HG02884 (cell line): Measurements from ENCODE around the gene ADAMTS19.

Experiments
- ATAC-seq: cut with Tn5 transposase; IDR thresholded peaks from one replicate; pipeline ENCODE4 v1.9.1; 2021; ENCODE audit warnings: mild to moderate bottlenecking, moderate library complexity; ENCODE audit not compliant: unreplicated experiment

The ADAMTS19 gene

GRCh38 chr5:129763651-129764050 lies 303.6 kb downstream of the ADAMTS19 start:
- ATAC-seq, result no peak

GRCh38 chr5:129766798-129767197 lies 306.7 kb downstream of the ADAMTS19 start:
- no peak for ATAC-seq

- ATAC-seq, result peak; percentile 92
These were observed 307.9 kb downstream of the ADAMTS19 start for GRCh38 chr5:129767927-129768380.

- ATAC-seq, result no peak
These were observed 308.6 kb downstream of the ADAMTS19 start for GRCh38 chr5:129768735-129769134.

- ATAC-seq, result no peak
These were observed 310.1 kb downstream of the ADAMTS19 start for GRCh38 chr5:129770024-129770820.

- ATAC-seq, result peak; percentile 65
These were observed 311.1 kb downstream of the ADAMTS19 start for GRCh38 chr5:129771058-129771838.

GRCh38 chr5:129773376-129773775 lies 313.3 kb downstream of the ADAMTS19 start:
- ATAC-seq, result no peak

GRCh38 chr5:129781594-129781993 lies 321.5 kb downstream of the ADAMTS19 start:
- ATAC-seq, result no peak
